K562 (cell line): Measurements from ENCODE around the gene GRIA1. TPM values are rescaled to one million over a fixed set of nuclear protein-coding genes. Genes with fewer than 3 reads are reported as not detected.

Source experiments
- ATAC-seq: fragments of 200-7000 bp; cut with Tn5 transposase; 3 replicates; pipeline ENCODE4 v1.9.1; 2020; ENCODE audit warnings: moderate library complexity
- BruUV-seq: library from RNA; stranded (reverse); fragments of 400-500 nt; replicated peaks from 2 replicates; lab custom pipeline; 2021; lab: Mats Ljungman, UMichigan
- CTCF ChIA-PET: fragments of 300-600 bp; formaldehyde crosslinking; extraction: SDS; loops from one replicate; lab custom pipeline; 2021; ENCODE audit warnings: low intra/inter-chr PET ratio; lab: Yijun Ruan, JAX
- POLR2A ChIA-PET: fragments of 300-600, 350-650 bp; sonication (Branson Sonifier 250); formaldehyde crosslinking; extraction: SDS; loops from one replicate; lab custom pipeline; 2021; ENCODE audit warnings: antibody characterized with exemption, inconsistent platforms; lab: Yijun Ruan, JAX
- DNase-seq, 4 experiments: peaks; one replicate each; pipeline versions ENCODE4 v3.0.0 to v3.0.0-alpha.2; 2011 to 2018; ENCODE audit warnings: low spot score in 3 of 4, mixed read lengths in 3 of 4; ENCODE audit errors: extremely low read depth in 1 of 4
- FAIRE-seq: peaks from 2 replicates; lab custom pipeline; 2011; peaks lifted over from hg19 to GRCh38; lab: Jason Lieb, UNC
- H2AFZ ChIP-seq: 2 replicates; pipeline ENCODE4 v1.6.0; 2011; ENCODE audit warnings: low read depth, low read length, control low read depth, inconsistent platforms
- H3K27ac ChIP-seq: fragments of 200-600 bp; 3 replicates; pipeline ENCODE4 v1.8.0; 2011; ENCODE audit warnings: low read depth, mild to moderate bottlenecking, control low read depth, inconsistent platforms, low read length, moderate library complexity, mixed read lengths; ENCODE audit errors: extremely low read depth
- H3K27me3 ChIP-seq, 2 experiments: fragments of 300-600 bp in 1 of 2; 2 replicates in 1 of 2; 3 replicates in 1 of 2; pipeline versions ENCODE4 v1.6.0 to v1.8.0; 2011; ENCODE audit warnings: inconsistent platforms in 2 of 2, low read length in 2 of 2, mild to moderate bottlenecking in 1 of 2, mixed read lengths in 1 of 2, moderate library complexity in 1 of 2; ENCODE audit not compliant: control insufficient read depth in 2 of 2, insufficient read depth in 2 of 2
- H3K36me3 ChIP-seq: fragments of 300-600 bp; 3 replicates; pipeline ENCODE4 v1.8.0; 2011; ENCODE audit warnings: mild to moderate bottlenecking, low read length, inconsistent platforms; ENCODE audit not compliant: control insufficient read depth, insufficient read depth
- H3K4me1 ChIP-seq, 2 experiments: fragments of 200-600 bp in 1 of 2; replicated peaks in 1 of 2; 2 replicates in 1 of 2; 3 replicates in 1 of 2; pipeline versions ENCODE4 v1.5.1 to v1.8.0; 2011; ENCODE audit warnings: inconsistent platforms in 2 of 2, low read length in 2 of 2, mild to moderate bottlenecking in 1 of 2, mixed read lengths in 1 of 2, moderate library complexity in 1 of 2; ENCODE audit not compliant: control insufficient read depth in 2 of 2, insufficient read depth in 2 of 2
- H3K4me2 ChIP-seq: 2 replicates; pipeline ENCODE4 v1.6.1; 2011; ENCODE audit warnings: low read length, control low read depth, inconsistent platforms, mixed read lengths; ENCODE audit not compliant: insufficient read depth
- H3K4me3 ChIP-seq: fragments of 200-600 bp; sonication (generic), shearing (Covaris generic); 2 replicates; pipeline ENCODE4 v1.5.1; 2016; ENCODE audit warnings: control low read depth, inconsistent platforms
- H3K79me2 ChIP-seq: fragments of 200-600 bp; 3 replicates; pipeline ENCODE4 v1.8.0; 2011; ENCODE audit warnings: low read length, inconsistent platforms; ENCODE audit not compliant: control insufficient read depth, insufficient read depth
- H3K9ac ChIP-seq, 2 experiments: 2 replicates each; pipeline versions ENCODE4 v1.6.0 to v1.6.1; 2011; ENCODE audit warnings: low read depth in 2 of 2, low read length in 2 of 2, control low read depth in 1 of 2, inconsistent platforms in 1 of 2, mild to moderate bottlenecking in 1 of 2, mixed read lengths in 1 of 2; ENCODE audit not compliant: insufficient read depth in 1 of 2
- H3K9me1 ChIP-seq: one replicate; pipeline ENCODE4 v1.6.0; 2011; ENCODE audit warnings: inconsistent platforms, mild to moderate bottlenecking, low read length, moderate library complexity; ENCODE audit not compliant: control insufficient read depth, insufficient read depth
- H3K9me3 ChIP-seq: replicated peaks from 2 replicates; pipeline ENCODE4 v1.5.1; 2011; ENCODE audit warnings: low read depth, low read length, inconsistent platforms; ENCODE audit not compliant: control insufficient read depth, insufficient read depth
- H4K20me1 ChIP-seq: replicated peaks from 2 replicates; pipeline ENCODE4 v1.6.1; 2011; ENCODE audit warnings: low read length, inconsistent platforms, mixed read lengths; ENCODE audit not compliant: control insufficient read depth, insufficient read depth
- CREB1 ChIP-seq, 2 experiments: sonication (generic) in 1 of 2; formaldehyde crosslinking in 1 of 2; IDR thresholded peaks; 2 replicates each; pipeline versions ENCODE4 v1.6.1 to v1.8.0; 2012 to 2022; ENCODE audit warnings: inconsistent platforms in 1 of 2, mild to moderate bottlenecking in 1 of 2, missing genetic modification reagents in 1 of 2, moderate library complexity in 1 of 2
- E2F3 ChIP-seq: fragments of 250-450 bp; sonication (Bioruptor Pico); IDR thresholded peaks from 2 replicates; pipeline ENCODE4 v1.4.0; 2020; ENCODE audit warnings: mild to moderate bottlenecking
- HDGF ChIP-seq: fragments of 450-650 bp; IDR thresholded peaks from 2 replicates; pipeline ENCODE4 v1.6.1; 2016
- HEY1 ChIP-seq: fragments of 250-450 bp; sonication (Bioruptor Pico); IDR thresholded peaks from 2 replicates; pipeline ENCODE4 v1.5.0; 2020; ENCODE audit warnings: mild to moderate bottlenecking, moderate library complexity, borderline replicate concordance
- HNRNPLL ChIP-seq: fragments of 200-400 bp; formaldehyde crosslinking; IDR thresholded peaks from 2 replicates; pipeline ENCODE4 v1.6.1; 2017; ENCODE audit warnings: low read length, low read depth, mild to moderate bottlenecking; ENCODE audit not compliant: poor library complexity, severe bottlenecking
- IFI16 ChIP-seq: fragments of 250-450 bp; sonication (Bioruptor Pico); IDR thresholded peaks from 2 replicates; pipeline ENCODE4 v2.1.2; 2022; ENCODE audit warnings: mild to moderate bottlenecking, inconsistent platforms
- KLF13 ChIP-seq: fragments of 450-650 bp; IDR thresholded peaks from 2 replicates; pipeline ENCODE4 v1.6.1; 2016; ENCODE audit warnings: missing genetic modification characterization, low read depth, mild to moderate bottlenecking, missing compliant biosample characterization, moderate library complexity, borderline replicate concordance
- LCOR ChIP-seq: sonication (generic); formaldehyde crosslinking; IDR thresholded peaks from 2 replicates; pipeline ENCODE4 v1.8.0; 2022; ENCODE audit warnings: mild to moderate bottlenecking, missing genetic modification reagents
- NCOA6 ChIP-seq: fragments of 450-650 bp; IDR thresholded peaks from 2 replicates; pipeline ENCODE4 v1.6.1; 2017; ENCODE audit warnings: mild to moderate bottlenecking
- PURB ChIP-seq: sonication (generic); formaldehyde crosslinking; IDR thresholded peaks from 2 replicates; pipeline ENCODE4 v1.9.0; 2021; ENCODE audit warnings: low read depth, mild to moderate bottlenecking, missing genetic modification reagents
- RBM14 ChIP-seq: fragments of 200-400 bp; formaldehyde crosslinking; IDR thresholded peaks from 2 replicates; pipeline ENCODE4 v1.6.1; 2018; ENCODE audit warnings: low read depth, mild to moderate bottlenecking, low read length, moderate library complexity, borderline replicate concordance; ENCODE audit not compliant: insufficient read depth
- WGBS: fragments of 100-300 bp; shearing (Covaris generic); methylation state at CpG from one replicate; pipeline ENCODE4 v1.1.6; 2016; ENCODE audit warnings: low coverage, mixed read lengths; ENCODE audit not compliant: insufficient coverage; ENCODE audit errors: missing lambda C conversion rate; 5-methylcytosine and 5-hydroxymethylcytosine counted together
- in situ Hi-C: fragments of 300-500 bp; cut with MboI; formaldehyde crosslinking; loops from 4 replicates; pipeline ENCODE4 v1.15.0; 2018; ENCODE audit warnings: inconsistent platforms, mixed read lengths
- intact Hi-C: fragments of 100-400 bp; cut with micrococcal nuclease; formaldehyde crosslinking; loops from 2 replicates; pipeline ENCODE4 v1.14.2; 2022
- polyA plus RNA-seq, 8 experiments: library from polyadenylated mRNA; depleted of rRNA in 4 of 8; stranded (reverse) in 5 of 8; unstranded in 3 of 8; fragments of >200 nt; fragmentation: Nextera tagmentation in 2 of 8; fragmentation: Illumina TruSeq in 1 of 8; extraction: Ambion mirVana in 2 of 8; extraction: Trizol in 1 of 8; gene quantifications; 2 replicates each; pipeline versions ENCODE4 v1.2.1 to v1.2.3, GENCODE V29; 2011 to 2014; ENCODE audit warnings: inconsistent platforms in 1 of 8, missing spikeins in 1 of 8
- total RNA-seq, 7 experiments: library from RNA; depleted of rRNA in 6 of 7; stranded (reverse); fragments of >200 nt in 6 of 7; fragmentation: Illumina TruSeq in 2 of 7; extraction: Trizol in 2 of 7; gene quantifications; 2 replicates each; pipeline versions ENCODE4 v1.2.1 to v1.2.3, GENCODE V29; 2011 to 2021; ENCODE audit warnings: low replicate concordance in 1 of 7
- TF ChIP-seq, protein P1 (sequence below): fragments of 250-450 bp; sonication (Bioruptor Pico); IDR thresholded peaks from 2 replicates; pipeline ENCODE4 v1.4.0; 2020; ENCODE audit warnings: mild to moderate bottlenecking
- TF ChIP-seq, protein P2 (sequence below): fragments of 250-450 bp; sonication (Bioruptor Pico); IDR thresholded peaks from 2 replicates; pipeline ENCODE4 v1.8.0; 2022; ENCODE audit warnings: inconsistent platforms, mild to moderate bottlenecking, moderate library complexity, borderline replicate concordance
- TF ChIP-seq, protein P3 (sequence below): sonication (generic); formaldehyde crosslinking; IDR thresholded peaks from 2 replicates; pipeline ENCODE4 v1.8.1; 2023; ENCODE audit warnings: mild to moderate bottlenecking, missing genetic modification reagents
- TF ChIP-seq, protein P4 (sequence below): fragments of 250-450 bp; sonication (Bioruptor Pico); IDR thresholded peaks from 2 replicates; pipeline ENCODE4 v1.8.0; 2022; ENCODE audit warnings: moderate library complexity, mild to moderate bottlenecking, inconsistent platforms

GRIA1 gene
- total and polyA plus RNA-seq, 9 of the 15 experiments (the other 6 are each of a cell fraction or from before 2014, with no cell fraction given): not detected

DNA sequence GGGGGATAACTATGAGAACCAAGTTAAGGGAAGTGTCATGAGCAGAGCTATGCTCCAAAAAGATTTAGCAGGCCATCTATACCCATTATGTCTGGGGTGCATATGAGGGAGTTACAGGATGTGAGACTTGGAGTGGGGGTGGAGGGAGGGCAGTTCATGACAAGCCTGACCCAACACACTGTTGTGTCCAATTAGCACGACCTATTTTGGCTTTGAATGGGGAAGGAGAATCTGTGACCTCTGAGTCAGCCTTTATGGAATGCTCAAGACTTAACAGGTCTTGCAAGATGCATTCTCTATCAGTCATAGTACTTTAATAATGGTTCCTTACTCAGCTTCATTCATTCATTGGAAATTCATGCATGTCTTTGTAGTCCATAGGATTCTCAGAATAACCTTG, 71.7 kb downstream of the GRIA1 start (continued):
- TF ChIP-seq KLF13 (tag) (no peak), PURB (no peak), CREB1 (IDR thresholded peaks at IDR 0.05) (no peak), CREB1 (CRISPR knock-in tag; IDR thresholded peaks at IDR 0.05) (no peak), HDGF (no peak)

DNA sequence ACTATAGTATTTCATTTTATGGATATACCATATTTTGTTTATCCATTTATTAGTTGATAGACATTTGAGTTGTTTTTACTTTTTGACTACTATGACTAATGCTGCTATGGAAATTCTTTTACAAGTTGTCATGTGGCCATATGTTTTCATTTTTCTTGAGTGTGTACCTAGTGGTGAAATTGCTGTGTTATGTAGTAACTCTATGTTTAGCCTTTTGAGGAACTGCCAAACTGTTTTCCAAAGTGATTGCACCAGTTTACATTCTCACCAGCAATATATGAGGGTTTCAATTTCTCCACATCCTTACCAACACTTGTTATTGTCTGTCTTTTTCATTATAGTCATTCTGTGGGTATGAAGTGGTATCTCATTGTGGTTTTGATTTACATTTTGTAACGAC, 75.4 kb downstream of the GRIA1 start:
- no peak overlapping the region for H3K9ac ChIP-seq
- H3K79me2 ChIP-seq: no peaks in the 10 kb centered on the region
- H3K9me3 ChIP-seq: no peaks in the 10 kb centered on the region
- ChIA-PET CTCF (no interaction called here), POLR2A (no interaction called here)
- no TSS peak for BruUV-seq
- H4K20me1 ChIP-seq: no peaks in the 10 kb centered on the region
- H2AFZ ChIP-seq: no peak overlapping the region
- in situ Hi-C loops: no loop called here
- no peaks in the 10 kb centered on the region for H3K9me1 ChIP-seq
- no peaks in the 10 kb centered on the region for H3K27me3 ChIP-seq
- H3K4me1 ChIP-seq: no peaks in the 10 kb centered on the region
- H3K27ac ChIP-seq: no peak overlapping the region
- no peak for FAIRE-seq
- ATAC-seq: no peak
- no peak for DNase-seq
- H3K36me3 ChIP-seq: no peaks in the 10 kb centered on the region
- no peak overlapping the region for H3K4me2 ChIP-seq
- H3K4me3 ChIP-seq: no peak overlapping the region
- WGBS: 0% methylated on average over 1 of the region's 1 CpG
- intact Hi-C loops: no loop called here
- no peak for TF ChIP-seq LCOR
- no peak for TF ChIP-seq HNRNPLL
- no peak for TF ChIP-seq NCOA6
- TF ChIP-seq, protein P1, sequence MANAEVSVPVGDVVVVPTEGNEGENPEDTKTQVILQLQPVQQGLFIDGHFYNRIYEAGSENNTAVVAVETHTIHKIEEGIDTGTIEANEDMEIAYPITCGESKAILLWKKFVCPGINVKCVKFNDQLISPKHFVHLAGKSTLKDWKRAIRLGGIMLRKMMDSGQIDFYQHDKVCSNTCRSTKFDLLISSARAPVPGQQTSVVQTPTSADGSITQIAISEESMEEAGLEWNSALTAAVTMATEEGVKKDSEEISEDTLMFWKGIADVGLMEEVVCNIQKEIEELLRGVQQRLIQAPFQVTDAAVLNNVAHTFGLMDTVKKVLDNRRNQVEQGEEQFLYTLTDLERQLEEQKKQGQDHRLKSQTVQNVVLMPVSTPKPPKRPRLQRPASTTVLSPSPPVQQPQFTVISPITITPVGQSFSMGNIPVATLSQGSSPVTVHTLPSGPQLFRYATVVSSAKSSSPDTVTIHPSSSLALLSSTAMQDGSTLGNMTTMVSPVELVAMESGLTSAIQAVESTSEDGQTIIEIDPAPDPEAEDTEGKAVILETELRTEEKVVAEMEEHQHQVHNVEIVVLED: no peak
- TF ChIP-seq HEY1 (CRISPR knock-in tag): no peak
- TF ChIP-seq, protein P2, sequence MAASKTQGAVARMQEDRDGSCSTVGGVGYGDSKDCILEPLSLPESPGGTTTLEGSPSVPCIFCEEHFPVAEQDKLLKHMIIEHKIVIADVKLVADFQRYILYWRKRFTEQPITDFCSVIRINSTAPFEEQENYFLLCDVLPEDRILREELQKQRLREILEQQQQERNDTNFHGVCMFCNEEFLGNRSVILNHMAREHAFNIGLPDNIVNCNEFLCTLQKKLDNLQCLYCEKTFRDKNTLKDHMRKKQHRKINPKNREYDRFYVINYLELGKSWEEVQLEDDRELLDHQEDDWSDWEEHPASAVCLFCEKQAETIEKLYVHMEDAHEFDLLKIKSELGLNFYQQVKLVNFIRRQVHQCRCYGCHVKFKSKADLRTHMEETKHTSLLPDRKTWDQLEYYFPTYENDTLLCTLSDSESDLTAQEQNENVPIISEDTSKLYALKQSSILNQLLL: no peak
- TF ChIP-seq, protein P3, sequence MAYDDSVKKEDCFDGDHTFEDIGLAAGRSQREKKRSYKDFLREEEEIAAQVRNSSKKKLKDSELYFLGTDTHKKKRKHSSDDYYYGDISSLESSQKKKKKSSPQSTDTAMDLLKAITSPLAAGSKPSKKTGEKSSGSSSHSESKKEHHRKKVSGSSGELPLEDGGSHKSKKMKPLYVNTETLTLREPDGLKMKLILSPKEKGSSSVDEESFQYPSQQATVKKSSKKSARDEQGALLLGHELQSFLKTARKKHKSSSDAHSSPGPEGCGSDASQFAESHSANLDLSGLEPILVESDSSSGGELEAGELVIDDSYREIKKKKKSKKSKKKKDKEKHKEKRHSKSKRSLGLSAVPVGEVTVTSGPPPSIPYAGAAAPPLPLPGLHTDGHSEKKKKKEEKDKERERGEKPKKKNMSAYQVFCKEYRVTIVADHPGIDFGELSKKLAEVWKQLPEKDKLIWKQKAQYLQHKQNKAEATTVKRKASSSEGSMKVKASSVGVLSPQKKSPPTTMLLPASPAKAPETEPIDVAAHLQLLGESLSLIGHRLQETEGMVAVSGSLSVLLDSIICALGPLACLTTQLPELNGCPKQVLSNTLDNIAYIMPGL: no peak
- TF ChIP-seq, protein P4, sequence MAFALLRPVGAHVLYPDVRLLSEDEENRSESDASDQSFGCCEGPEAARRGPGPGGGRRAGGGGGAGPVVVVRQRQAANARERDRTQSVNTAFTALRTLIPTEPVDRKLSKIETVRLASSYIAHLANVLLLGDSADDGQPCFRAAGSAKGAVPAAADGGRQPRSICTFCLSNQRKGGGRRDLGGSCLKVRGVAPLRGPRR: no peak
- TF ChIP-seq E2F3 (CRISPR knock-in tag): no peak
- no peak for TF ChIP-seq IFI16 (CRISPR knock-in tag)
- no peak for TF ChIP-seq RBM14
